H1 (cell line): ENCODE measurements around the gene ALDH1B1. TPM values are rescaled to one million over a fixed set of nuclear protein-coding genes. Genes with fewer than 3 reads are reported as not detected.

Source experiments
- ATF2 ChIP-seq: IDR thresholded peaks from 2 replicates; pipeline ENCODE4 v1.6.1; 2012; ENCODE audit warnings: low read length, inconsistent platforms
- ATF3 ChIP-seq: IDR thresholded peaks from 2 replicates; pipeline ENCODE4 v1.6.1; 2011; ENCODE audit warnings: low read depth, mild to moderate bottlenecking, low read length; ENCODE audit not compliant: insufficient read depth
- CHD7 ChIP-seq: fragments of 300-600 bp; sonication (generic); IDR thresholded peaks from 2 replicates; pipeline ENCODE4 v1.7.1; 2012; ENCODE audit warnings: low read length, moderate library complexity, mild to moderate bottlenecking, inconsistent platforms; ENCODE audit not compliant: insufficient replicate concordance
- JUND ChIP-seq: IDR thresholded peaks from 2 replicates; pipeline ENCODE4 v1.6.1; 2011; ENCODE audit warnings: mild to moderate bottlenecking, improper control_type of control experiment, low read length
- MAFK ChIP-seq: IDR thresholded peaks from 2 replicates; pipeline ENCODE4 v1.6.1; 2012; ENCODE audit warnings: low read depth, mild to moderate bottlenecking, improper control_type of control experiment, low read length
- SUZ12 ChIP-seq: fragments of 200-600 bp; sonication (generic); IDR thresholded peaks from 2 replicates; pipeline ENCODE4 v1.6.1; 2012; ENCODE audit warnings: mild to moderate bottlenecking, inconsistent platforms, low read length, moderate library complexity, mixed read lengths
- polyA plus RNA-seq, 7 experiments: library from polyadenylated mRNA; depleted of rRNA in 3 of 7; stranded (reverse) in 5 of 7; unstranded in 2 of 7; fragments of >200 nt in 5 of 7; fragments of 200-250 nt in 2 of 7; gene quantifications; 1 replicate in 5 of 7; 2 replicates in 1 of 7; 4 replicates in 1 of 7; pipeline versions ENCODE4 v1.2.1 to v1.2.3, GENCODE V29; 2011 to 2013; ENCODE audit warnings: missing spikeins in 2 of 7, mixed read lengths in 2 of 7
- total RNA-seq: library from RNA; stranded (reverse); fragmentation: NEBNext Ultra II Directional; extraction: Animal tissue kit (Norgen Biotek cat#: 25700); gene quantifications from 2 replicates; pipeline ENCODE4 v1.2.1, GENCODE V29; 2021

Gene ALDH1B1
- total and polyA plus RNA-seq, 2 of the 8 experiments (the other 6 are each of a cell fraction or from before 2014, with no cell fraction given), result 41.6 to 78.7 TPM

- no peak for TF ChIP-seq CHD7
- no peak for TF ChIP-seq MAFK
- no peak for TF ChIP-seq SUZ12
- no peak for TF ChIP-seq ATF3
- no peak for TF ChIP-seq ATF2
- no peak for TF ChIP-seq JUND
- TF ChIP-seq, all 59 proteins: peak for 0
These were observed 44.2 kb downstream of the ALDH1B1 start (continued) for GRCh38 chr9:38436708-38437107.
